GM23248 (cell line): Measurements from ENCODE around the gene CDHR5. TPM values are rescaled to one million over a fixed set of nuclear protein-coding genes. Genes with fewer than 3 reads are reported as not detected.

Source experiments
- DNase-seq: peaks from one replicate; pipeline ENCODE4 v3.0.0-alpha.2; 2015
- H2AFZ ChIP-seq: fragments of 200-600 bp; sonication (generic); 2 replicates; pipeline ENCODE4 v1.6.1; 2016; ENCODE audit warnings: antibody characterized with exemption
- H3F3A ChIP-seq: fragments of 200-600 bp; sonication (generic); 2 replicates; pipeline ENCODE4 v1.6.1; 2016; ENCODE audit warnings: mild to moderate bottlenecking, antibody characterized with exemption, mixed run types; ENCODE audit not compliant: insufficient read depth
- H3K27ac ChIP-seq: fragments of 200-600 bp; sonication (generic); 2 replicates; pipeline ENCODE4 v1.5.1; 2016; ENCODE audit warnings: mild to moderate bottlenecking
- H3K27me3 ChIP-seq: fragments of 200-600 bp; sonication (generic); replicated peaks from 2 replicates; pipeline ENCODE4 v1.6.1; 2016; ENCODE audit warnings: mild to moderate bottlenecking; ENCODE audit not compliant: insufficient read depth
- H3K36me3 ChIP-seq: fragments of 200-600 bp; sonication (generic); 2 replicates; pipeline ENCODE4 v1.6.1; 2016; ENCODE audit warnings: low read depth, mild to moderate bottlenecking
- H3K4me1 ChIP-seq: fragments of 200-600 bp; sonication (generic); 2 replicates; pipeline ENCODE4 v1.6.1; 2016; ENCODE audit warnings: mild to moderate bottlenecking; ENCODE audit not compliant: insufficient read depth
- H3K4me2 ChIP-seq: fragments of 200-600 bp; sonication (generic); one replicate; pipeline ENCODE4 v1.6.1; 2016; ENCODE audit warnings: mild to moderate bottlenecking; ENCODE audit not compliant: unreplicated experiment
- H3K4me3 ChIP-seq: fragments of 200-600 bp; sonication (generic); 2 replicates; pipeline ENCODE4 v1.5.1; 2016; ENCODE audit warnings: mild to moderate bottlenecking
- H3K79me2 ChIP-seq: fragments of 200-600 bp; sonication (generic); 2 replicates; pipeline ENCODE4 v1.6.1; 2016; ENCODE audit warnings: mild to moderate bottlenecking; ENCODE audit not compliant: insufficient read depth
- H3K9ac ChIP-seq: fragments of 200-600 bp; sonication (generic); 2 replicates; pipeline ENCODE4 v1.6.1; 2016; ENCODE audit warnings: mild to moderate bottlenecking
- H3K9me2 ChIP-seq: fragments of 200-600 bp; sonication (generic); 2 replicates; pipeline ENCODE4 v1.6.1; 2016; ENCODE audit warnings: mixed run types, mild to moderate bottlenecking, moderate library complexity; ENCODE audit not compliant: insufficient read depth
- H3K9me3 ChIP-seq: fragments of 200-600 bp; sonication (generic); one replicate; pipeline ENCODE4 v1.6.1; 2017; ENCODE audit warnings: low read depth
- H4K20me1 ChIP-seq: fragments of 200-600 bp; sonication (generic); 2 replicates; pipeline ENCODE4 v1.6.0; 2016; ENCODE audit not compliant: insufficient read depth
- EZH2 ChIP-seq: fragments of 200-600 bp; sonication (generic); IDR thresholded peaks from 2 replicates; pipeline ENCODE4 v1.6.1; 2018; ENCODE audit warnings: antibody characterized with exemption, mild to moderate bottlenecking; ENCODE audit not compliant: insufficient read depth, poor library complexity, severe bottlenecking
- EZH2phosphoT487 ChIP-seq: fragments of 200-600 bp; sonication (generic); IDR thresholded peaks from 2 replicates; pipeline ENCODE4 v1.6.1; 2018; ENCODE audit warnings: antibody characterized with exemption, moderate library complexity, mild to moderate bottlenecking, low read depth; ENCODE audit not compliant: insufficient read depth
- whole genome bisulfite sequencing, 2 experiments: methylation state at CpG; one replicate each; pipeline ENCODE4 v1.1.6; 2015 to 2017; ENCODE audit warnings: low lambda C conversion rate in 2 of 2, low coverage in 1 of 2; ENCODE audit errors: missing lambda C conversion rate in 2 of 2; 5-methylcytosine and 5-hydroxymethylcytosine counted together
- in situ Hi-C: fragments of 300-500 bp; cut with MboI; formaldehyde crosslinking; loops from 2 replicates; pipeline ENCODE4 v1.15.0; 2020
- polyA plus RNA-seq: library from polyadenylated mRNA; unstranded; fragments of >200 nt; fragmentation: Nextera tagmentation; extraction: Ambion mirVana; gene quantifications from 2 replicates; pipeline ENCODE4 v1.2.1, GENCODE V29; 2016
- total RNA-seq: library from RNA; depleted of rRNA; stranded (reverse); fragments of >200 nt; shearing (Covaris generic); gene quantifications from 2 replicates; pipeline ENCODE4 v1.2.3, GENCODE V29; 2014

The CDHR5 gene
- total and polyA plus RNA-seq, 2 experiments from 2014 or later: not detected

- Histone ChIP-seq H3K27ac (no peak overlapping the region), H3K9me3 (no peaks in the 10 kb centered on the region), H3K27me3 (no peaks in the 10 kb centered on the region), H3K36me3 (peaks cover 5% of the 10 kb centered on the region; the same call in 1 of the 2 replicates), H3F3A (no peaks in the 10 kb centered on the region), H3K9me2 (no peaks in the 10 kb centered on the region), H3K79me2 (peaks cover 88% of the 10 kb centered on the region), H3K4me2 (no peak overlapping the region), H3K9ac (no peak overlapping the region), H3K4me1 (0 out of 2 replicates have a peak, but pooled peaks cover 4% of the 10 kb centered on the region), H4K20me1 (no peaks in the 10 kb centered on the region), H2AFZ (no peak overlapping the region), H3K4me3 (no peak overlapping the region)
- in situ Hi-C loops: no loop called here
- WGBS, 2 experiments: 90 to 91% methylated on average over 13 to 26 of the region's 26 CpGs
- TF ChIP-seq EZH2phosphoT487 (no peak), EZH2 (no peak)
- DNase-seq: no peak
Observed at GRCh38 chr11:589798-590197, 35.0 kb downstream of the CDHR5 start.

- DNase-seq: peak; percentile 67
- whole genome bisulfite sequencing, 2 experiments: 46 to 61% methylated on average over 6 of the region's 6 CpGs
- Histone ChIP-seq H3F3A (no peaks in the 10 kb centered on the region), H3K79me2 (peaks cover 88% of the 10 kb centered on the region), H3K4me1 (0 out of 2 replicates have a peak, but pooled peaks cover 4% of the 10 kb centered on the region), H3K36me3 (peaks cover 5% of the 10 kb centered on the region; the same call in 1 of the 2 replicates), H4K20me1 (no peaks in the 10 kb centered on the region), H3K9me2 (no peaks in the 10 kb centered on the region), H3K9ac (no peak overlapping the region), H3K4me3 (no peak overlapping the region), H2AFZ (no peak overlapping the region), H3K27me3 (no peaks in the 10 kb centered on the region), H3K4me2 (no peak overlapping the region), H3K9me3 (no peaks in the 10 kb centered on the region), H3K27ac (peak overlapping the region; percentile 43)
- in situ Hi-C loops: no loop called here
- TF ChIP-seq EZH2phosphoT487 (no peak), EZH2 (no peak)
Observed at GRCh38 chr11:587978-588380, 36.8 kb downstream of the CDHR5 start.

- TF ChIP-seq EZH2phosphoT487 (no peak), EZH2 (no peak)
- WGBS, 2 experiments: 81 to 86% methylated on average over 8 of the region's 8 CpGs
- no peak for DNase-seq
- no peak overlapping the region for H3K9ac ChIP-seq
- H3K27me3 ChIP-seq: no peaks in the 10 kb centered on the region
- H3K9me3 ChIP-seq: no peaks in the 10 kb centered on the region
- H3K27ac ChIP-seq: peak overlapping the region; percentile 43; the same call in 1 of the 2 replicates
- 0 out of 2 replicates have a peak, but pooled peaks cover 4% of the 10 kb centered on the region for H3K4me1 ChIP-seq
- no peaks in the 10 kb centered on the region for H3F3A ChIP-seq
- peaks cover 88% of the 10 kb centered on the region for H3K79me2 ChIP-seq
- H3K4me3 ChIP-seq: no peak overlapping the region
- no peaks in the 10 kb centered on the region for H3K9me2 ChIP-seq
- no peak overlapping the region for H3K4me2 ChIP-seq
- peaks cover 5% of the 10 kb centered on the region; the same call in 1 of the 2 replicates for H3K36me3 ChIP-seq
- no peaks in the 10 kb centered on the region for H4K20me1 ChIP-seq
- no peak overlapping the region for H2AFZ ChIP-seq
- in situ Hi-C loops: no loop called here
Observed at GRCh38 chr11:587546-587945, 37.2 kb downstream of the CDHR5 start.

- Histone ChIP-seq H3K4me1 (0 out of 2 replicates have a peak, but pooled peaks cover 4% of the 10 kb centered on the region), H3F3A (no peaks in the 10 kb centered on the region), H3K9ac (no peak overlapping the region), H3K27me3 (no peaks in the 10 kb centered on the region), H4K20me1 (0 out of 2 replicates have a peak, but pooled peaks cover under 1% of the 10 kb centered on the region), H3K36me3 (peaks cover 5% of the 10 kb centered on the region; the same call in 1 of the 2 replicates), H3K27ac (no peak overlapping the region), H2AFZ (no peak overlapping the region), H3K9me2 (no peaks in the 10 kb centered on the region), H3K9me3 (no peaks in the 10 kb centered on the region), H3K79me2 (peaks cover 93% of the 10 kb centered on the region), H3K4me3 (no peak overlapping the region), H3K4me2 (no peak overlapping the region)
- DNase-seq: no peak
- no peak for TF ChIP-seq EZH2
- no peak for TF ChIP-seq EZH2phosphoT487
- WGBS, 2 experiments: 87 to 88% methylated on average over 29 to 32 of the region's 32 CpGs
- in situ Hi-C loops: no loop called here
Observed at GRCh38 chr11:586376-587316, 38.1 kb downstream of the CDHR5 start.
